Measurements from ENCODE around the gene CAMTA2.
A peak's percentile ranks its signal among the peaks of the same experiment; 100 is the strongest.
"Not testable (repeated sequence)": the region's sequence is repeated elsewhere in the genome, so short reads cannot be mapped to it uniquely, and the experiment has no call there.

Gene CAMTA2

DNA sequence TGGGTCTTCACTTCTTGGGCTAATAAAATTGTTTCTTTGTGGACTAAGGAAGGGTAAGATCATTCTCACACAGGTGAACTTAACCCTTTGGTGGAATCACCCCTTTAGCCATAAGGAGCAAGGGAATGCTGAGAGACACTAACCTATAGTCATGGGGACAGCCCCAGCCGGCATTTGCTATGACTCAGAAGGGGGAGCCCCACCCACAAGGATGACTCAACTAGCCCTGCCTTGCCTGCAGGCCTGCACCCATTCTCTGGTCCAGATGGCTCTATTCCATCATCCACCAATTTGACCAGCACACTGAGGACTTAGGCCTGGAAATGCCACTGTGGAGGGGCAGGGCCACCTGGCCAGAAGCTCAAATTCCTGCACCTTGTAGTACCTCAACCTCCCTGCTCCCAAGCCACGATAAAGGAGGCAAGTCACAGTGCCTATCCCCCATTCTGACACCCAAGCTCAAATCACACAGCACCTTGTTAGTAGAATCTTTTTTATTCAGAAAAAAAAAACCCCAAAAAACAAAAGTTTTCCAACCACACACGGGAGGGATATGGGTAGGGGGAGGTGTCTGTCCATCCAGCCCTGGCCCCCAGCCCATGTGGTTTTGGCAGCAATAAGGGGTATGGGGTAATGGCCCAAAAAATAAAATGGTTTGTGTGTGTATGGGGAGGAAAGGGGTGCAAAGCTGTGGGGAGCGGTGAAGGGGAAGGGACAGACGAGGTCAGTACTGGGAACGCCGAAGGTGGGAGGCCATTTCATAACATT lies 42.1 kb downstream of the CAMTA2 start:
- DNase-seq, result no peak

DNA sequence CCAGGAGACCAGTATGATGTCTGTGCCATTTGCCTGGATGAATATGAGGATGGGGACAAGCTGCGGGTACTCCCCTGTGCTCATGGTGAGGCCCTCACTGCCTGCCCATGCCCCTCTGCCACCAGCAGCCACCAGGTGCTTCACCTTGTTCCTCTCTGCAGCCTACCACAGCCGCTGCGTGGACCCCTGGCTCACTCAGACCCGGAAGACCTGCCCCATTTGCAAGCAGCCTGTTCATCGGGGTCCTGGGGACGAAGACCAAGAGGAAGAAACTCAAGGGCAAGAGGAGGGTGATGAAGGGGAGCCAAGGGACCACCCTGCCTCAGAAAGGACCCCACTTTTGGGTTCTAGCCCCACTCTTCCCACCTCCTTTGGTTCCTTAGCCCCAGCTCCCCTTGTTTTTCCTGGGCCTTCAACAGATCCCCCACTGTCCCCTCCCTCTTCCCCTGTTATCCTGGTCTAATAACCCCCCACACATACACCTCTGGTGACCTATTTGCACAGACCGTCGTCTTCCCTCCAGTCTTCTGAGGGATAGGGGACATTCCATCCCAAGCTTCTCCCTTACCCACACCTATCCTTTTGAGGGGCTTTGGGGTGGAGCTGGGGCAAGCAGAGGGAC lies 42.8 kb downstream of the CAMTA2 start:
- DNase-seq, result no peak

- no peak for DNase-seq
Observed at GRCh38 chr17:4944163-4944553, 43.3 kb downstream of the CAMTA2 start.

GRCh38 chr17:4942760-4943508 lies 44.5 kb downstream of the CAMTA2 start:
- no peak for DNase-seq

- no peak for DNase-seq
Observed at GRCh38 chr17:4941319-4941610, 46.2 kb downstream of the CAMTA2 start.

DNA sequence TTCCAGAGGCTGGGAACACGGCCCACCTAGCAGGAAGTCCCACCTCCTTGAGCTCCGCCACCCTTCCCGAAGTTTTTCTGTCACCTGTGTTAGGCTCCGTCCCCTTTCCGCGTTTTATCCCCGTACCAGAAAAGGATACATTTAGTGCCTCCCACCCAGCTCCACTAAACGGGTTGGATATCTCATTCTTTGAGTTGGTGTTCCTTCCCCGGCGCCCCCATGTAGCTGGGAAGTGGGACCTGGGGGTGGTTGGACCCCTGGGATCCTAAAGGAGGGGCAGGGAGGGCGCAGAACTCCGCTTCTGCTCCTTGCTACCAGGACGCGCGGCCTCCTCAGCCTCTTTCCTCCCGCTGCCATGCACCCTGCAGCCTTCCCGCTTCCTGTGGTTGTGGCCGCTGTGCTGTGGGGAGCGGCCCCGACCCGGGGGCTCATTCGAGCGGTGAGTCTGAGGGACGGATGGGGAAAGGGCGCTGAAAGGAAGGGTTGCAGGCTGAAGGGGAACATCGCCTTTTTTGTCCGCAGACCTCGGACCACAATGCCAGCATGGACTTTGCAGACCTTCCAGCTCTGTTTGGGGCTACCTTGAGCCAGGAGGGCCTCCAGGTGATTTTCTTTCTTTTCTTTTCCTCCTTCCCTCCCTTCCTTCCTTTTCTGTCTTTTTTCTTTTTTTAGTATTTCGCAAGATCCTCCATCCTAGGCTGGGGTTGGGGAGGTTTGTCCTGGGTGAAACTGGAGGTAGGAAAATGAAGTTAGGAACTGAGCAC lies 46.7 kb downstream of the CAMTA2 start:
- DNase-seq, result no peak

GRCh38 chr17:4939796-4940554 lies 47.5 kb downstream of the CAMTA2 start, which contains the start of the genes RNF167 and SLC25A11:
Gene RNF167 (plus strand): TSS chr17:4940268. CDS start chr17:4940910, 642 bp downstream.
Gene SLC25A11 (minus strand): TSS chr17:4940046. CDS start chr17:4939910, 136 bp downstream.
- peak; percentile 99 for DNase-seq

- DNase-seq, result peak in 1 of 2 experiments; percentile 52
Observed at GRCh38 chr17:4939546-4939795, 48.0 kb downstream of the CAMTA2 start.

- DNase-seq, result peak in 1 of 2 experiments; percentile 48
Observed at GRCh38 chr17:4938688-4939545, 48.6 kb downstream of the CAMTA2 start.

DNA sequence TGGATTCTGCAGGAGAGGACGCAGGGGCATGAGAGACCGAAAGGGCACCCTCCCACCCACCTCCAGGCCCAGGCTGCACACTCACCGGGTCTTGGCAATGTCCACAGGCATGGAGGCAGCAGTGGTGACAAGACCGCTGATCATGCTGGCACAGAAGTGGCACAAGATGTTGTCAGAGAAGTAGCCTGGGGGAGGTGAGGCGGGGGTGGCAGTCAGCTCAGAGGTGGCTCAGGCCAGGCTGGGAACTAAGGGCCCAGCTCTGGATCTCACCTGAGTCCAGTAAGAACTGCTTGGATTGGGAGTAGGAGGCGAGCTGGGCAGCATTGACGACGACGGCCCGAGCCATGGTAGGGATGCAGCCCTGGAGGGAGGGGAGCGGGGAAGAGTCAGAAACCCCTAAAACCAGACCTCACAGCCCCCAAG lies 49.4 kb downstream of the CAMTA2 start:
- no peak for DNase-seq

DNA sequence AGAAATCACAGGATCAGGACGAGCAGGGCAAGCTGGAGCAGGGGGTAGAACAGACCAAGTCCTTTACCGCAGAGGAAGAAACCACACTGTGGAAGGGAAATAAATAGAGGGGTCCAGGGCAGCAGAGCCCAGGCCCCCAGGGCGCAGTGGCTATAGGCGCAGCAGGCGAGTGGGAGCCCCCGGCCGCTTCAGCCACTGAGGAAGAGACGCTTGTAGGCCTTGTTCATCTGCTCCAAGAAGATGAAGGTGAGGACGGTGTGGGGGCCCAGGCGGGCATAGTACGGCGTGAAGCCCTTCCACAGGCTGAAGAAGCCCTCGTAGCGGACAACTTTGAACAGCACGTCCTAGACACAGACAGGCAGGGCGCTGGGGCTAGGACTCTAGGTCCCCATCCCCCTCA lies 49.9 kb downstream of the CAMTA2 start:
- no peak for DNase-seq

DNA sequence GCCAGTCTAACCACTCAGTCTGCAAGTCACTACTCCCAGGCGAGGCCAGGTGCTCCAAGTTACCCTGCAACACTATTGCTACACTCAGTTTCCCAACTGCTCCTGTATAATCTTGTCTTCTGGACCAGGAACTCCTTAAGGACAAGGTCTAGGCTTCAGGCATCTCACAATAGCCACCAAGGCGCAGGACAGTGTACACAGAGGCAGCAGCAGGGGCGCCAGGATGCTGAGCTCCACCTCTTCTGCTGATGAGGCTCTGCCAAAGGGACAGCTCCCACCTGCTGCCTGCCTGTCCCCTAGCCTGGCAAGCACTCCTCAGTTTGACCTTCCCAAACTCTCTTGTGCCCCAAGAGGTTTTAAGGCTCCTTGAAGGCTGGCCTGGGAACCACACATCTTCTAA lies 51.0 kb downstream of the CAMTA2 start:
- DNase-seq, result no peak

DNA sequence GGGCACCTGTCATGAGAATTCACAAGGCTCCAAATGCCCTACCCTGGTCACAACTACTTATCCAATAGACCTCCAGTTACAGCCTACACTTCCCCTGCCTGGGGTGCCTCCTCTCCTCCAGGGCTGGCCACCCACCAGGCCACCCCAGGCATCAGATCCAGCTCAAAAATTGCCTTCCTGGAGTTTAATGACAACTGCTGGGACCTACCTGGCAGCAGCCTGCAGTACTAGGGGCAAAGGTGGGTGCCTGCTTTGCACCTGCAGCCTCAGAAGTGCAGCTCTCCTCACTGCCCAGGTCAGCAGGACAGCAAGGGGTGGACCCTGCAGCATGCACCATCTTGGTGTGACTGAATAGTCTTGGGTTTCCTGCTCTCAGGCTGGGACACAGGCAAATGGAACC lies 51.8 kb downstream of the CAMTA2 start:
- DNase-seq, result no peak

DNA sequence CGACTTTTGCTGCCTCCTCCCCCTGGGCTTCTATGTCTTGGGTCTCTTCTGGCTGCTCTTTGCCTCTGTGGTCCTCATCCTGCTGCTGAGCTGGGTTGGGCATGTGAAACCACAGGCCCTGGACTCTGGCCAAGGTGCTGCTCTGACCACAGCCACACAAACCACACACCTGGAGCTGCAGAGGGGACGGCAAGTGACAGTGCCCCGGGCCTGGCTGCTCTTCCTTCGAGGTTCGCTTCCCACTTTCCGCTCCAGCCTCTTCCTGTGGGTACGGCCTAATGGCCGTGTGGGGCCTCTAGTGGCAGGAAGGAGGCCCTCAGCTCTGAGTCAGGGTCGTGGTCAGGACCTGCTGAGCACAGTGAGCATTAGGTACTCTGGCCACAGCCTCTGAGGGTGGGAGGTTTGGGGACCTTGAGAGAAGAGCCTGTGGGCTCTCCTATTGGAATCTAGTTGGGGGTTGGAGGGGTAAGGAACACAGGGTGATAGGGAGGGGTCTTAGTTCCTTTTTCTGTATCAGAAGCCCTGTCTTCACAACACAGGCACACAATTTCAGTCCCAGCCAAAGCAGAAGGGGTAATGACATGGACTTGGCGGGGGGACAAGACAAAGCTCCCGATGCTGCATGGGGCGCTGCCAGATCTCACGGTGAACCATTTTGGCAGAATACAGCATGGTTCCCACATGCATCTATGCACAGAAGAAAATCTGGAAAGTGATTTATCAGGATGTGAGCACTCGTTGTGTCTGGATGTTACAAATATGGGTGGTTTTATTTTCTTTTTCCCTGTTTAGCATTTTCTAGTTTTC lies 53.1 kb downstream of the CAMTA2 start:
- no peak for DNase-seq

GRCh38 chr17:4933646-4934045 lies 53.8 kb downstream of the CAMTA2 start:
- no peak for DNase-seq

GRCh38 chr17:4932756-4933155 lies 54.7 kb downstream of the CAMTA2 start:
- no peak for DNase-seq

GRCh38 chr17:4931963-4932362 lies 55.5 kb downstream of the CAMTA2 start, which contains the start of gene GP1BA:
Gene GP1BA (plus strand): TSS chr17:4932277. CDS start chr17:4932605, 328 bp downstream.
- no peak for DNase-seq

GRCh38 chr17:4928881-4929280 lies 58.6 kb downstream of the CAMTA2 start:
- DNase-seq, result no peak

DNA sequence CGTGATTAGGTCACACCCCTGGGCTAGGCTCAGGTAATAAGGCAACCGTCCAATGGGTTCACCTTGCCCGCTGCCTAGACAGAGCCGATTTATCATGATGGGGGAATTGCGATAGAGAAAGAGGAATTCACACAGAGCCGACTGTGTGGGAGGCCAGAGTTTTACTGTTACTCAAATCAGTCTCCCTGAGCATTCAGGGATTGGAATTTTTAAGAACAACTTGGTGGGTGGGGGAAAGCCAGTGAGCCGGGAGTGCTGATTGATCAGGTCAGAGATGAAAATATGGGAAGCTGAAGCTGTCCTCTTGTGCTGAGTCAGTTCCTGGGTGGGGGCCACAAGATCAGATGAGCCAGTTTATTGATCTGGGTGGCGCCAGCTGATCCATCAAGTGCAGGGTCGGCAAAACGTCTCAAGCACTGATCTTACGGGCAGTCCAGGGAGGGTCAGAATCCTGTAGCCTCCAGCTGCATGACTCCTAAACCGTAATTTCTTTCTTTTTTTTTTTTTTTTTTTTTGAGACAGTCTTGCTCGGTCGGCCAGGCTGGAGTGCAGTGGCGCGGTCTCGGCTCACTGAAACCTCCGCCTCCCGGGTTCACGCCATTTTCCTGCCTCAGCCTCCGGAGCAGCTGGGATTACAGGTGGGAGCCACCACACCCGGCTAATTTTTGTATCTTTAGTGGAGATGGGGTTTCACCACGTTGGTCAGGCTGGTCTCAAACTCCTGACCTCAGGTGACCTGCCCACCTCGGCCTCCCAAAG lies 60.7 kb downstream of the CAMTA2 start:
- not testable (repeated sequence) for DNase-seq

GRCh38 chr17:4921320-4921719 lies 66.2 kb downstream of the CAMTA2 start:
- no peak for DNase-seq

Measured in NCI-H524 (cell line).